NCI-H187 treated with DMSO at 0.1 percent for 48 hours (cell line): ENCODE data around the gene SLMAP.

Experiments
- DNase-seq: peaks from one replicate; lab custom pipeline; 2025; lab: John Stamatoyannopoulos, UW

SLMAP gene

DNA sequence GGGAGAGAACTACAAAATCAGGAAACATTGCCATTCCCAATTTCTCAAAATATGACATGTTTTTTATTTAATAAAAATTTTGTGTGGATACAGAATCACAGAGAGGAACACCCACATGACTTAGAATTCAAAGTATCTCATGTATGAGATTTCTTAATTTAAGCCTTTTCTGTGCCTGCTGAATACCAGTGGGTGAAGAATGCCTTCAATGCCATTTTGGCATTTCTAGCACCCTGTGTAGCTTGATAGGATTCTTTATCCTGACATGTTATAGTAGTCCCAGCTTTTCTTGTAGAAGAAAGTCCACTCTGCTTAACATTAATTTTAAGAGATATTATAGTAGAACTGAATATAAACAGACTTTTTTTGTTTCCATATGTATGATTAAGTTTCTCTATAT lies 3.1 kb upstream of the SLMAP start:
- DNase-seq: no peak

- DNase-seq: no peak
Observed at GRCh38 chr3:57755368-57755675, 787 bp upstream of the SLMAP start.

DNA sequence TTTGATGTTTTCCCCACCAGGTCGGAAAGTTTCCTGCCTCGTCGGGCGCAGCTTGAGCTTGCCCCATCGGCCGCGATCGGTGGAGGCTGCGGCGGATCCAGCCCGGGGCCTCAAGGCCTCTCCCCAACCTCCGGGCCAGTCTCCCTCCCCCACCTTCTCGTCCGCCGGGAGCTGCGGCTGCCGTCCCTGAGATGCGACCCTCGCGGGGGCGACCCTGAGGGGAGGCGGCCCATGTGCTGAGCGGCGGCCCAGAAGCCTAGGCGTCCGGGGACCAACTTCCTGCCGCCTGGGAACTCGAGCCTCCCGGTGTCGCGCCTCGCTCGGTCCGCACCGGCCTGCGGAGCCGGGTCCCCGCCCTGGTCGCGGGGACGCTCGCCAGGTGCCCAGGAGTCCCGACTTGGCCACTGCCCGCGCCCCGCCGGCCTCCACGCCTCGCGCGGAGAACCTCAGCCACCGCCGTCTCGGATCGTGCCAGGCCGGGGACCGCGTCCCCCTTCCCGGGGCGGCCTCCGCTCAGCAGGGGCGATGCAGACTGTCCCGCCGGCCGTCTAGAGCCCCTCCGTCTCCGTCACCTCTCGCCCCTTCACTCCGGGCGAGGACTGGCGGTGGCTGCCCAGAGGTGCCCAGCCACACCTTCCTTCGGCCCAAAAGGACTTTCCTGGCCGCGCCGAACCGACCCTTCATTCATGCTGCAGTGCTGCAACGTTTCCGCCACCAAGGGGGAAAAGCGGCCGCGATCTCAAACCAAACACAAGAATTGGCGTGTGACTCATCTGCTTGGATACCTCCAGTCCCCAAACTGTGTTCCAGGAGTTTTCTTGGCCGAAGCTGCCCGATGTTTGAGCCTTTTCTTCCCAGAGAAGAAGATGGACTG lies 656 bp downstream of the SLMAP start:
- DNase-seq: no peak

GRCh38 chr3:57757642-57758297 lies 1.7 kb downstream of the SLMAP start:
- no peak for DNase-seq

GRCh38 chr3:57758686-57759085 lies 2.6 kb downstream of the SLMAP start:
- DNase-seq: no peak

DNA sequence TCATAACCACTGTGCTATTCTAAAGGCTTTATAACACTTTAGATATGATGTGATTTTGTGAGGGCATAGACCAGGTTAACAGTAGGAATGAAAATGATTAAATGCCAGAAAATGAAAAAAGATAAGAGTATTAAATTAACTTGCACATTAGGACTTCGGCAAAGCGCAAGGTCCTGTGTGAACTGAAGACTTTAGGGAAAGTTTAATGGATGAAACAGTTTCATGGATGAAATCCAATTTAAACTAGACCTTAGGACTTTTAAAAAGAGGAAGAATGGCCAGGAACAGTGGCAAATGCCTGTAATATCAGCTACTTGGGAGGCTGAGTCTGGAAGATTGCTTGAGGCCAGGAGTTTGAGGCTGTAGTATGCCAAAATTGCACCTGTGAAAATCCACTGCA lies 8.7 kb downstream of the SLMAP start:
- no peak for DNase-seq

GRCh38 chr3:57768595-57768994 lies 12.5 kb downstream of the SLMAP start:
- DNase-seq: no peak

DNA sequence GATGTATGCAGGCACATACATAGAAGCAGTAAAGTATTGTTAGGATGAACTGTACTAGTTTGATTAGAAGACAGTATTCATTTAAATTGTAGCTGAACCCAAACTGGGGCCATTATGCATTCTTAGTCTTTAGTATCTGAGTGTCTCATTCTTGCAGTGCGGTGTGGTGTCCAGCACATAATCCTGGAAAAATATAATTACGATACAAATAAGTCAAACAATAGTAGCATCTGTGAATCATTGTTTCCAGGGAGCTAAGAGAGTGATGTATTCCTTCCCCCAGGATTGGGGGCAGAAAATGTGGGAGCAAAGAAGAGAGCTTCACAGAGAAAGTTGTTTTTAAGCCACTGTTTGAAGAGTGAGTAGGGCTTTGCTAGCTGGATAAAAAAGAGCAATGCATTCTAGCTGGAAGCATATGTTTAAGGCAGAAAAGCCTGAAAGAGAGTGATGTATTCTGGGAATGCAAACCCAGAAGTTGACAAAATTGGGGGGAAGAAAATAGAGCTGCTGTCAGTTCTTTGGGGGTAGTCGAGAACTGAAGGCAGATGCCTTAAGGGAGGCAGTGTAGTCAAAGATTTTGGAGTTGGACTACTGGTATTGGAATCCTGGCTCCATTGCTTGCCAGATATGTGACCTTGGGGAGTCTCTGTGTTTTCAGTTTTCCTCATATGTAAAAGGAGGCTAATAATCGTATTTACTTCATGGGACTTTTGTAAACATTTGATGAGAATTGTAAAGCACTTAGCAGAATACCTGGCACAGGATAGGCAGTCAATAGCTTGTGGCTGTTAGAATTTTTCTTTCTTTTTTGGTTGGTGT lies 14.1 kb downstream of the SLMAP start:
- DNase-seq: no peak

GRCh38 chr3:57772251-57772650 lies 16.1 kb downstream of the SLMAP start:
- no peak for DNase-seq

- DNase-seq: no peak
Observed at GRCh38 chr3:57777774-57778173, 21.7 kb downstream of the SLMAP start.

- no peak for DNase-seq
Observed at GRCh38 chr3:57778494-57778893, 22.4 kb downstream of the SLMAP start.

- DNase-seq: no peak
Observed at GRCh38 chr3:57779666-57780065, 23.6 kb downstream of the SLMAP start.

- no peak for DNase-seq
Observed at GRCh38 chr3:57783186-57784088, 27.3 kb downstream of the SLMAP start.

DNA sequence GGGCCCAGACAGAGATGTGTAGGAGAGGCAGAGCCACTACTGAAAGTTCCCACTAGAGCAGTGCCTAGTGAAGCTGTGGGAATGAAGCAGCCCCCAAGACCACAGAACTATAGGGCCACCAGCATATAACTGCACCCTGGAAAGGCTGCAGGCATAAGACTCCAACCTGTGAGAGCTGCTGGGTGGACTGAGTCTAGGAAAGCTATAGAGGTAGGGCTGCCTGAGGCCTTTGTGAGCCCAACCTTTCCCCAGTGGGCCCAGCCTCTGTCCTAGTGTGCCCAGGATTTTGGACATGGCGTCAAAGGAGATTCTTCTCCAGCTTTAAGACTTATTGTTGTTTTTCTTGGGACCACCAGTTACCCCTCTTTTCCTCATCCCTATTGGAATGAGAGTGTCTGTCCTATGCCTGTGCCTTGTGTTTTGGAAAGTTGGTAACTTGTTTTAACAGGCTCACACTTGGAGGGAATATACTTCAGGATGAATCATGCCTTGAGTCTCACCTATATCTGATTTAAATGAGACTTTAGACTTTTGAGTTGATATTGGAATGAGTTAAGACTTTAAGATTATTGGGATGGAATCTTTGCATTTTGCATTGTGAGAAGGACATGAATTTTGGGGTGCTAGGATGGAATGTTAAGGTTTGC lies 28.1 kb downstream of the SLMAP start:
- no peak for DNase-seq

DNA sequence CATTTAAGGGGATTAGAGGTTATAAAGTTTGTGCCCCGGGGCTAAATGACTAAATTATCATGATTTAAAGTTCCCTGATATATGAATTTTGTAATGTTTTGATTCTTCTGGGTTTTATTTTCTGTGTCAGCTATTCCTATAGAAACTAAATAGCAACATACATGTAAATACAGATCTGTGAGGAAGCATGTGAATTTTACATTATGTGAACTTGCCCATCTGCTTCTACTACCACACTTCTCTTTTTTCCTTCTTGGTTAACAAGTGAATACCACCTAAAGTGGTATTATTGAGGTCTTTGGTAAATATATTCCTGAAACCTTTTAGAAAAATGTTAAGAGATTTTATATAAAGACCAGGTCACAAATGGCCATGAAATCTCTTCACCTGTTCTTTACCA lies 29.3 kb downstream of the SLMAP start:
- DNase-seq: no peak

DNA sequence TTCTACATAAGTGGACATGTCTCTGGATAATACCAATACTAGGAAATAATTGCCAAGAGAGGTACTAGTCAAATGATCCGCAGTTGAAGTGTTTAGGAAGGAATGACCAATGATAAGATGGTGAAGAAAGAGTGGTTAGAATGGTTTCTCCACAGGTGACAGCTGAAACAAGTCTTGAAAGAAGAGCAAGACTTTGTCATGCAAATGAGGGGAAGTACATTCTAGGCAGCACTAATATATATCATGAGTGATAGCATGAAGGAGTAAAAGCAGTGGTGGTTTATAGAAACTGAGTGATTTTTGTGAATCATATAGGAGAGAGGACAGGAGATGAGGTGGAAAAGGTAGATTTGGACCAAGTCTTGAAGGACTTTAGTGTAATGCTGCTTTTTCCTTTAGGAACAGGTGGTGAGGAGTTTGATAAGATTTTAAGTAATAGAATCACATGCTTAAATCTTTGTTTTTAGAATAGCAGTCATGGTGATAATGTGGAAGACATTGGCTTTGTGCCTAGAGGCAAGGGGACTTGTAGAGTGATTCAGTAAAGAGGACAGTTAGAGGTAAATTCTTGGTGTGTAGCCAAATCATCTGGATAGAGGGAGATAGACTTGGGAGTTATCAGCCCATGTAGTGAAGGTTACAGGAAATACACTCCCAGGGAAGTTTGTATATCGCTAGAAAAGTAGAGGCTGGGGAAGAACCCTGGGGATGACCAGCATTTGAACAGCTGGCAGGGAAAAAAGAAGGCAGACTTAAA lies 31.9 kb downstream of the SLMAP start:
- DNase-seq: no peak

- no peak for DNase-seq
Observed at GRCh38 chr3:57788624-57789018, 32.5 kb downstream of the SLMAP start.

GRCh38 chr3:57791245-57791644 lies 35.1 kb downstream of the SLMAP start:
- no peak for DNase-seq

GRCh38 chr3:57792198-57792597 lies 36.1 kb downstream of the SLMAP start:
- DNase-seq: no peak

GRCh38 chr3:57793737-57794187 lies 37.7 kb downstream of the SLMAP start:
- DNase-seq: no peak

GRCh38 chr3:57794501-57794900 lies 38.4 kb downstream of the SLMAP start:
- DNase-seq: no peak
